Measurements from ENCODE around the gene HERC4.
A peak's percentile ranks its signal among the peaks of the same experiment; 100 is the strongest.
"Not testable (repeated sequence)": the region's sequence is repeated elsewhere in the genome, so short reads cannot be mapped to it uniquely, and the experiment has no call there.

Gene HERC4

DNA sequence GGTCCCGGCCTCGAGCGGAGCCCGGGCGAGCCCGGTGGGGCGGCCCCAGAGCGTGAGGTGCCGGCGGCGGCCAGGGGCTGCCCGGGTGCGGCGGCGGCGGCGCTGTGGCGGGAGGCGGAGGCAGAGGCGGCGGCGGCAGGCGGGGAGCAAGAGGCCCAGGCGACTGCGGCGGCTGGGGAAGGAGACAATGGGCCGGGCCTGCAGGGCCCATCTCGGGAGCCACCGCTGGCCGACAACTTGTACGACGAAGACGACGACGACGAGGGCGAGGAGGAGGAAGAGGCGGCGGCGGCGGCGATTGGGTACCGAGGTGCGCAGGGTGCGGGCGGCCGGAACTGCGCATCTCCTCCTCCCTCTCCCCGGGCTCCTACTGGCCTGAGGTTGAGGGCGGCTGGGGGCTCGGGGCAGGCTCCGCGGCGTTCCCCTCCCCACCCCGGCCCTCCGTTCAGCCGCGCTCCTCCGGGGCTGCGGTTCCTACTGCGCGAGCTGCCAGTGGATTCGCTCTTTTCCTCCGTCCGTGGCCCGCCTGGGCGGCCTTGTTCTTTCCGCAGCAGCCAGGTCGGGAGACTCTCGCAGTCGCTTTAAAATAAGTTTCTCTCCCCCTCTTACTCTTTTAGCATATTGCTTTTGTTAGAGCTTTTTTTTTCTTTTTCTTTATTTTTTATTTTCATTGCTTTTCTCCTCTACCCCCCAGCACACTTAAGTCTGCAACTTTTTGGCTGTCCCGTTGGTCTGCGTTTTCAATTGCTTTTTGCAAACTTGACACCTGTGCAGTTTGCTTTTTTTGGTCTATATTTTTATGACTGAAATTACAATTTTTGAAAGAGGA is 190.0 kb downstream of the HERC4 start:
- Histone ChIP-seq H3K4me1 (ENCODE audit: insufficient read depth, low read length) (no peaks in the 10 kb centered on the region; the same call in 1 of the 2 replicates), H3K36me3 (ENCODE audit: insufficient read depth, low read length) (peaks cover 23% of the 10 kb centered on the region), H3K9me3 (ENCODE audit: control insufficient read depth, insufficient read depth, low read length) (no peaks in the 10 kb centered on the region), H3K9ac (ENCODE audit: low read depth, low read length) (peak overlapping the region; percentile 73)

DNA sequence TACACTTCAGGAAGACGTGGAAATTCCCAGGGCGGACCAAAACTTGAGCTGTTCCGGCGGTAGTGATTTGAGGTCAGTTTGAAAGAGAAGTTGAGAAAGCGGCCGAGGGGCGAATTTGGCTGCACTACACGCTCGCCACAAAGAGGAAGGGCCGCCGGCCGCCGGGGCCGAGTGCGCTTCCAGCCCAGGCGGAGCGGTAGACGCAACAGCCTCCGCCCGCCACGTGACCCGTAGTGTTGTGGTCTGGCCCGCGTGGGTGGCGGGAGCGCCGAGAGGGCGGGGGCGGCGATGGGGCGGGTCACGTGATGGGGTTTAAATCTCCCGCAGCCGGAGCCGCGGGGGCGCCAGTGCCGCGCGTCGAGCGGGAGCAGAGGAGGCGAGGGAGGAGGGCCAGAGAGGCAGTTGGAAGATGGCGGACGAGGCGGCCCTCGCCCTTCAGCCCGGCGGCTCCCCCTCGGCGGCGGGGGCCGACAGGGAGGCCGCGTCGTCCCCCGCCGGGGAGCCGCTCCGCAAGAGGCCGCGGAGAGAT is 190.7 kb downstream of the HERC4 start, which contains the start of gene SIRT1:
Gene SIRT1, plus strand, starts transcription at position 344 of the 529 bp plus-strand sequence. Its CDS starts 66 bp downstream, at position 410.
- no peaks in the 10 kb centered on the region; the same call in 1 of the 2 replicates for H3K4me1 ChIP-seq (ENCODE audit: insufficient read depth, low read length)
- H3K9ac ChIP-seq (ENCODE audit: low read depth, low read length), result peak within 1 kb of the TSS; percentile 73
- peaks cover 19% of the 10 kb centered on the region for H3K36me3 ChIP-seq (ENCODE audit: insufficient read depth, low read length)
- H3K9me3 ChIP-seq (ENCODE audit: control insufficient read depth, insufficient read depth, low read length), result no peaks in the 10 kb centered on the region

DNA sequence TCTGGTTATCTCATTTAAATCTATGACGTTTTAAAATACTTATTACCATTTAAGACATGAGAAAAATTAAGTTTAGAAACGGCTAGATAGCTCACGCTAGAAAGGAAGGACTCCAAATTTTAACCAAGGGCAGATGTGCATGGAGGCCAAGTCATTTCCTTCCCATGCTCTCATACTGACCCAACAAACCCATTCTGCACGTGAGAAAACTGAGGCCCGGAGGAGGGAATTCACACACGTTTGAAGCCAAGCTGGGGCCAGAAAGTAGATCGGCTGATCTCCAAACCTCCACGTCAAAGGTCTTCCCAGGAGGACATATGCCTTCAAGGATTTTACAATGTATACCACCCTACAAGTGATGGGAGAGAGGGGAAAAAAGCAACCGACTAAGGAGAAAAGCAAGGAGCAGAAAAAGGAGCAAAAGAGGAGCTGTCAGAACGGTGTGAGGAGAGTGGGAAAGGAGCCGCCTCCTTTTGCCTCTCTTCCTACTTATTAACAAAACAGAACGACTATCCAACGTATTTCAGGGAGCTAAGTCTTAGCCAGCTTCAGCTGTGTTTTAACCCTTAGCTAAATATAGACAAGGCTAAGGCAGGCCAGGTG is 191.3 kb downstream of the HERC4 start:
- H3K4me1 ChIP-seq (ENCODE audit: insufficient read depth, low read length), result no peaks in the 10 kb centered on the region; the same call in 1 of the 2 replicates
- H3K9ac ChIP-seq (ENCODE audit: low read depth, low read length), result peak overlapping the region; percentile 73
- peaks cover 14% of the 10 kb centered on the region; the same call in 1 of the 2 replicates for H3K36me3 ChIP-seq (ENCODE audit: insufficient read depth, low read length)
- H3K9me3 ChIP-seq (ENCODE audit: control insufficient read depth, insufficient read depth, low read length), result no peaks in the 10 kb centered on the region

DNA sequence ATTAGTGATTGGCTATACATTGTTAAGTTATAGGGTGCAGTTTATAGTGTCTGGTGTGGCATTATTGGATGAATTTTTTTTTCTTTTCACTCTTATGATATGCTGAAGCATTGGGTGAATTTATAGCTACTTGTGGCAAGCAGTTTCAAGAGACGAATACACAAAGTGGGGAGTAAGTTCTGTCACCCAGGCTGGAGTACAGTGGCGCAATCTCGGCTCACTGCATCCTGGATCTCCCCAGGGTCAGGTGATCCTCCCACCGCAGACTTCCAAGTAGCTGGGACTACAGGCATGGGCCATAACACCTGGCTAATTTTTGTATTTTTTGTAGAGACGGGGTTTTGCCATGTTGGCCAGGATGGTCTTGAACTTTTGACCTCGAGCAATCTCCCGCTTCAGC is 196.9 kb downstream of the HERC4 start:
- Histone ChIP-seq H3K9me3 (ENCODE audit: control insufficient read depth, insufficient read depth, low read length) (no peaks in the 10 kb centered on the region), H3K9ac (ENCODE audit: low read depth, low read length) (no peak overlapping the region), H3K36me3 (ENCODE audit: insufficient read depth, low read length) (no peaks in the 10 kb centered on the region), H3K4me1 (ENCODE audit: insufficient read depth, low read length) (0 out of 2 replicates have a peak, but pooled peaks cover 4% of the 10 kb centered on the region)

DNA sequence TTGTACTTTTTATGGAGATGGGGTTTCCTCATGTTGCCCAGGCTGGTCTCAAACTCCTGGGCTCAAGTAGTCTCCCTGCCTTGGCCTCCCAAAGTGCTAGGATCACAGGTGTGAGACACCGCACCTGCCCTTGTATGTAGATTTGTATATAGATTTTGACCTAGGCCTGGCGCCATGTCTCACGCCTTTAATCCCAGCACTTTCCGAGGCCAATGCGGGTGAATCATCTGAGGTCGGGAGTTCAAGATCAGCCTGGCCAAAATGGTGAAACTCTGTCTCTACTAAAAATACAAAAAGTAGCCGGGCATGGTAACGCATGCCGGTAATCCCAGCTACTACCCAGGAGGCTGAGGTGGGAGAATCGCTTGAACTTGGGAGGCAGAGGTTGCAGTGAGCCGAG is 197.7 kb downstream of the HERC4 start:
- not testable (repeated sequence) for H3K9ac ChIP-seq (ENCODE audit: low read depth, low read length); H3K9me3 ChIP-seq (ENCODE audit: control insufficient read depth, insufficient read depth, low read length); H3K4me1 ChIP-seq (ENCODE audit: insufficient read depth, low read length); H3K36me3 ChIP-seq (ENCODE audit: insufficient read depth, low read length)

DNA sequence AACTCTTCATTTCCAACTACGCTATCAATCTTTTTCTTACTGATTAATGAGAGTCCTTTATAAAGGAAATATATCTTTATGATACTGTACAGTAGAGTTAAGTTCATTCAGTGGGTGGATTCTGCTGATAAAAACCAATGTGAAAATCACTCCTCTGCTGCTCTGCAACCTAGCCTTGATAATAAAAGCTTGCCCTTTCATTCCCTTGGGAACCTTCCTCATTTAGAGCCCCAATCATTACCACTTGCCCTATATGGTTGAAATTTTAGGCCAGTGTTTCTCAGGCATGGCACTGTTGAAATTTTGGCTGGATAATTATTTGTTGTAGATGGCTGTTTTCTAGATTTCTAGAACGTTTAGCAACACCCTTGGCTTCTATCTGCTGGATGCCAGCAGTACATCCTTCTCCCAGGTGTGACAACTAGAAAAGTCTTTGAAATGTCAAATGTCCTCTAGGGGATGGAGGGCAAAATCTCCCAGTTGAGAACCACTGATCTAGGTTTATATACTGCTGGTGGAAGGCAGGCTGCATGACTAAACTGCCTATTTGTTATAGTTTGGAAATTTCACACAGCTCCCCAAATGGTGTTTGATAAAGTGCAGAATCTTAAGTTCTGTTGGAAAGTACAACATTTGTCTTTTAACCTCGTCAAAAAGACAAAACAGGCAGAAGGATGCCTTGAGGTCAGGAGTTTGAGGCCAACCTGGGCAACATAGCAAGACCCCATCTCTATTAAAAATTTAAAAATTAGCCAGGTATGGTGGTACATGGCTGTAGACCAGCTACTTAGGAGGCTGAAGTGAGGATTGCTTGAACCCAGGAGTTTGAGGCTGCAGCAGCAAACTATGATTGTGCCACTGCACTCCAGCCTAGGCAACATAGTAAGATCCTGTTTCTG is 199.5 kb downstream of the HERC4 start:
- no peak overlapping the region for H3K9ac ChIP-seq (ENCODE audit: low read depth, low read length)
- H3K36me3 ChIP-seq (ENCODE audit: insufficient read depth, low read length), result no peaks in the 10 kb centered on the region
- no peaks in the 10 kb centered on the region for H3K9me3 ChIP-seq (ENCODE audit: control insufficient read depth, insufficient read depth, low read length)

More for the DNA sequence above, 199.5 kb downstream of the HERC4 start:
- H3K4me1 ChIP-seq (ENCODE audit: insufficient read depth, low read length), result 0 out of 2 replicates have a peak, but pooled peaks cover 4% of the 10 kb centered on the region

All from ES-I3 (cell line).